T-helper 1 cell treated with Interleukin-12 subunit alpha and Interleukin-12 subunit beta and Interleukin-4 antibody, amounts not matched to agents 30 ng/mL and 1 ng/mL, for 36 hours (primary cell): Measurements from ENCODE around the gene INHBE. TPM values are rescaled to one million over a fixed set of nuclear protein-coding genes. Genes with fewer than 3 reads are reported as not detected.

Experiments used
- intact Hi-C: fragments of 100-400 bp; cut with micrococcal nuclease; formaldehyde crosslinking; loops from one replicate; pipeline ENCODE4 v1.15.1; 2024
- total RNA-seq: library from RNA; stranded (reverse); gene quantifications from 2 replicates; pipeline ENCODE4 v1.2.3, GENCODE V29; 2022

INHBE gene
- total RNA-seq, 1 donor from 2014 or later = not detected

- intact Hi-C loops = loop anchor here (1.0 to 5.0 kb wide), 11 partner anchors 16 to 398 kb away; partner anchors contain the start of genes B4GALNT1, DCTN2, MBD6 and OS9
These were observed 4.8 kb downstream of the INHBE start, which contains the start of gene GLI1 for GRCh38 chr12:57459750-57460467. Gene GLI1, plus strand, starts transcription at chr12:57459785. Its CDS starts 3,907 bp downstream, at chr12:57463692.

- intact Hi-C loops = no loop called here
These were observed 5.3 kb downstream of the INHBE start for GRCh38 chr12:57460468-57460784.

DNA sequence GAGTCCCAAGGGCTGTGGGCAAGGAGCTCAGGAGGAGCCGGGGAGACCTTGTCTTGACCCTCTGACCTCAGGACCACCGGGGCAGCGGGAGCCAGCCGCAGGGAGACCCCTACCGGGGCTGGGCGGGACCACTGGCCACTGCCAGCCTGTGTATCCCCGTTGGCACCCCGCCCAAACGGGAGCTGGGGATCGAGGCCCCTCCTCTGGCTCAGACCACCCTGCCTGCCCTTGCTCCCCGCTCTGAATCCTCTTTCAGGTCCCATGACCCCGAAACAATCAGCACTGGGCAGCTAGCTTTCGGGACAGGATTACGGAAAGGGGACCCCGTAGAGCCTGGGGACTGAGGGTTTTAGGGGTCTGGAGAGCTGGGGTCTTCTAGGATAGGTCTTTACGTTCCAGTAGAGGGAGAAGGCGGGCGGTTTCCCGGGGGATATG, 5.8 kb downstream of the INHBE start:
- intact Hi-C loops = no loop called here

DNA sequence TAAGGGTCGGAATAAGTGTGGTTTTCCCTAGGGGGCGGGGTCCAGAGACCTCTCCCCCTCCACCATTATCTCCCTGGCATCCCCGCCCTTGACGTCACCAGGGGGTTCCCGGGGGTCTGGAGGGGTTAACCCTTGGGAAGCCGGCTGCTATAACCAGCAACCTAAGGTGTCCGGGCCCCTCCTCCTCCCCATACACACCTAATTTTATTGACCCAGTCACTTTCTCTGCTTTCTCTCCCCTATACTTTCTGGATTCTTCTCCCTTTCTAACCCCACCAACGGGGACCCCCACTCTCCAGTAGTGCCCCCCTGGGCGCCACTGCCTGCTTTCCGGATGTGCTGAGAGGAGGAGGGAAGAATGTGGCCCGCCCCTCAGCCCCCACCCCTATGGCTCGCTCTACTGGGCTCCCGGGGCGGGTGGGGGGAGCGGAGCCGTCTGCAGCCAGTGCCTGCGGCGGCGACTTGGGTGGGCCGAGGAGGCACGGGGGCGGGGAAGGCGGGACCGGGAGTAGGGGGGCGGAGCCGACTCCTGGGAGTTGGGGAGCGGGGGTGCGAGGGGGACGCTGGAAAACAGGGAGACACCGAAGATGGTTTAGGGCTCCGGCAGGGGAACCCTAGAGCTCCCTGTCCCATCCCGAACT, 6.3 kb downstream of the INHBE start:
- intact Hi-C loops = no loop called here

DNA sequence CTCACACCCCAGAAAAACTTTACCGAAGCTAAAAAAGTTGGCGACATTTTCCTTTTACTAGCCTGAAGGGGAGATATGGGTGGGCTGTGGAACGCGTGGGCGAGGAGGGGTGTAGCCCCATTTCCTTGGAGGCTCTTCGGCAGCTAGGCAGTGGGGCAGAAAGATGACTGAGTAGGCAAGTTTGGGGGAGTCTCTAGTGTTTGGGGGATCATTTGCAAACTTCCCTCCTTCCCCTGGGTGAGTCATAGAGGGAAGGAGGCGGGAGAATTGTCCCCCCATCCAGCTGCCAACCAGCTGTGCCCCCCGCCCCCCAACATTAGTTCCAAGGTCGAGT, 6.8 kb downstream of the INHBE start:
- intact Hi-C loops = loop anchor here (1.0 to 2.0 kb wide), 2 partner anchors 247 to 383 kb away; no protein-coding TSS in a partner anchor

DNA sequence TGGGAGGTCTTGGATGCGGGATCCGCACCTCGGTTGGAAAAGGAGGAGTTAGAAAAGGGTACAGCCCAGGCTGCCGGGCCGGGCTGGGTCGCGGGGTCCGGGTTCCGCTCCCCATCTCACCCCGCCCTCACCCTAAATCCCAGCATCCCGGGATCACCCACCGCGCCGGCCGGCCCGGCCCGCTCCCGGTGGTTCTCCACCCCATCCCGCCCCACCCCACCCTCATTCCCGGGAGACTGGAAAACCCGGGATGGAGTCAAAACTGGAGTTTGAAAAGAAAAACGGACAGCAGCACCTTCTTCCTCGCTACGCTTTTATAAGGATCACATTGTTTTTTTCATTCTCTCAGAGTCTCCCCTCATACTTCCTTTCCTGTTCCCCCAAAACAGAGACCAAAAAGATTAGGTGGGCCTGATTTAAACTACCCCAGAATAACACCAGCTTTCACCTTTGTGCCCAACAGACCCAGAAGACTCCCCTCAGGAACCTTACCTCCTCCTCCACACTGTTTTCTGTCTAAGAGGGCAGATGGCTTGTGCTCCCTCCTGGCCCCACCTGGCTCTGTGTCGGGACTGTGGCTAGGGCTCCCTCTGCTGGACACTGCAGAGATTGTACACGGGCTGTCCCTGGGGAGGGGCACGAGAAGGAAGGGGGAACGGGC, 7.3 kb downstream of the INHBE start:
- intact Hi-C loops = loop anchor here (1.0 to 2.0 kb wide), 2 partner anchors 248 to 383 kb away; no protein-coding TSS in a partner anchor

GRCh38 chr12:57462912-57463253, 7.8 kb downstream of the INHBE start:
- intact Hi-C loops = loop anchor here (1.0 to 2.0 kb wide), 2 partner anchors 248 to 384 kb away; no protein-coding TSS in a partner anchor

DNA sequence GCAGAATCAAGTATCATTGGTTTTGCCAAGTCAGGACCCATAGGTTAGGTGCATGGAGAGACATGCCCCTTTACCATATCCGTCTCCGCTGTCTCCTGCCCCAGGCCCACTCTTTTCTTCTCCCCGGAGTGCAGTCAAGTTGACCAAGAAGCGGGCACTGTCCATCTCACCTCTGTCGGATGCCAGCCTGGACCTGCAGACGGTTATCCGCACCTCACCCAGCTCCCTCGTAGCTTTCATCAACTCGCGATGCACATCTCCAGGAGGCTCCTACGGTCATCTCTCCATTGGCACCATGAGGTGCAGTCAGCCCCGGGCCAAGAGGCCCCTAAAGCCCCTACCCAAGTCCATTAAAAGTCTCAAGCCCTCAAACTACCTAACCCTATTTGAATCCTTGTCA, 9.5 kb downstream of the INHBE start:
- intact Hi-C loops = no loop called here

GRCh38 chr12:57465030-57465746, 10.1 kb downstream of the INHBE start:
- intact Hi-C loops = no loop called here

DNA sequence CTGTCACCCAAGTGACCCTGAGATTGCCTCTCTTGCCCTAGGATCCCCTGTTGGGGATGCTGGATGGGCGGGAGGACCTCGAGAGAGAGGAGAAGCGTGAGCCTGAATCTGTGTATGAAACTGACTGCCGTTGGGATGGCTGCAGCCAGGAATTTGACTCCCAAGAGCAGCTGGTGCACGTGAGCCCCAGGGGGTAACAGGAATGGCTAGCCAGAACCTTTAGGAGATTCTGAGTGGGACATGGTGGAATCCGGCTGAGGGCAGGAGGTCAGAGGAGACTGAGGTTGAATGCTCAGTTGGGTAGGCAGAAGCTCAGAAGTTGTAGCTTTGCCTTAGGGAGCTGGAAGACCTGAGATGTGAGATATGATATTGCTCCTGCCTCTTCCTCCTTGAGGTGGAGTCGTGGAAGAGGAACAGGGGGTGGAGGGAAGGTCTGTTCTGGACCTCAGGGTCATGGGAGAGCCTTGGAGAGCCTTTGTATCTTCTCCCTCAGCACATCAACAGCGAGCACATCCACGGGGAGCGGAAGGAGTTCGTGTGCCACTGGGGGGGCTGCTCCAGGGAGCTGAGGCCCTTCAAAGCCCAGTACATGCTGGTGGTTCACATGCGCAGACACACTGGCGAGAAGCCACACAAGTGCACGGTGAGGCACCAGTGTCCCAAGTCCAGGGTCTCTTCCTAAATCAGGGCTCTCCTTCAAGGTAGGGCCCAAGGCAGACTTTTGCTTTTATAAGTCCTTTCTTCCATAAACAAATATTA, 10.8 kb downstream of the INHBE start:
- intact Hi-C loops = no loop called here

- intact Hi-C loops = no loop called here
These were observed 12.2 kb downstream of the INHBE start for GRCh38 chr12:57467212-57467874.

- intact Hi-C loops = no loop called here
These were observed 12.8 kb downstream of the INHBE start for GRCh38 chr12:57467915-57468314.

DNA sequence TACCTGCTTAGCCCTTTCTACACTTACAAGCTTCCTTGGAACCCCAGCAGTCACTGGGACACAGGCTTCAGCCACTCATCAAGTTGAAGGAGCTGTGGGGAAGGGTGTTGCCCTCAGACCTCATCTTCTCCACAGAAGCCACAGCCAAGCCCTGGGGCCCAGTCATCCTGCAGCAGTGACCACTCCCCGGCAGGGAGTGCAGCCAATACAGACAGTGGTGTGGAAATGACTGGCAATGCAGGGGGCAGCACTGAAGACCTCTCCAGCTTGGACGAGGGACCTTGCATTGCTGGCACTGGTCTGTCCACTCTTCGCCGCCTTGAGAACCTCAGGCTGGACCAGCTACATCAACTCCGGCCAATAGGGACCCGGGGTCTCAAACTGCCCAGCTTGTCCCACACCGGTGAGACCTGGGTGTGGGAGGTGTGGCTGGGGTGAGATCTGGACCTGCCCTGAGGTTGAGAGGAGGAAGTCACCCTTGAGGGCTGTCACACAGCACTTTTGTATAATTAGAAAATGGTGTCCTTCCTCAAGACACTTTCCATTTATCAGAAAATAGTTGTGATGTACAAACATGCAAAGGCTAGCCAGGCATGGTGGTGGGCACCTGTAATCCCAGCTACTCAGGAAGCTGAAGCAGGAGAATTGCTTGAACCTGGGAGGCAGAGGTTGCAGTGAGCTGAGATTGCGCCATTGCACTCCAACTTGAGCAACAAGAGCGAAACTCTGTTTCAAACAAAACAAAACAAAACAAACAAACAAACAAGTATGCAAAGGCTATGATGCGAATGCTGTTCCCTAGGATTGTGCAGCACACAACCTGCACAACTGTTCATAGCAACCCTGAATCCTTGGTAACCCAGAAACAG, 14.4 kb downstream of the INHBE start:
- intact Hi-C loops = no loop called here

- intact Hi-C loops = no loop called here
These were observed 15.3 kb downstream of the INHBE start for GRCh38 chr12:57470286-57470969.

GRCh38 chr12:57470970-57471656, 16.0 kb downstream of the INHBE start:
- intact Hi-C loops = no loop called here

- intact Hi-C loops = no loop called here
These were observed 16.6 kb downstream of the INHBE start for GRCh38 chr12:57471661-57472060.

- intact Hi-C loops = no loop called here
These were observed 17.3 kb downstream of the INHBE start for GRCh38 chr12:57472391-57472790.

GRCh38 chr12:57473392-57473791, 18.3 kb downstream of the INHBE start:
- intact Hi-C loops = no loop called here
